Measurements from ENCODE around the gene CRYGC. TPM values are rescaled to one million over a fixed set of nuclear protein-coding genes. Genes with fewer than 3 reads are reported as not detected.

The CRYGC gene
- total and polyA plus RNA-seq, 3 donors from 2014 or later, result 2.2 to 2.7 TPM; not detected in 1

DNA sequence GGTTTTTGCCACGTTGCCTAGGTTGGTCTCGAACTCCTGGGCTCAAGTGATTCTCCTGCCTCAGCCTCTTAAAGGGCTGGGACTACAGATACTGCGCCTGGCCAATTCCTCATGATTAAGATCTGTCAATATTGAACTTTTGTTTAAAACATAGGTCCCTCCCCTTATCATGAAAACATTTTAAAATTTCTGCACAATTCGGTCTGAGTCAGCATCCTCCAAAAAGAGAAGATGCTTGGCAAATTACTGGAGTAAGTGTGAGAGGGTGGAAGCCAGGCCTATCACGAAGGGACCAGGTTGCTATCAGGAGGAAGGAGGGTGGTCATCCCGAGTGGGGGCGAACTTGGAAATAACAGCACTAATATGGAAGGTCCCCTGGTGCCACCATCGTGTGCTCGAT, 44.5 kb upstream of the CRYGC start:
- no peak overlapping the region for H3K27ac ChIP-seq
- no peak for DNase-seq
- intact Hi-C loops (cut with DNase I; ENCODE audit: low total_unique reads), result no loop called here
- no peaks in the 10 kb centered on the region for H3K27me3 ChIP-seq
- H3K9me3 ChIP-seq, result no peaks in the 10 kb centered on the region
- H3K4me1 ChIP-seq, result no peaks in the 10 kb centered on the region
- 74 to 81% methylated on average over 9 of the region's 9 CpGs for WGBS, 2 donors
- TF ChIP-seq POLR2A (IDR thresholded peaks at IDR 0.05), result no peak
- TF ChIP-seq, protein P1, sequence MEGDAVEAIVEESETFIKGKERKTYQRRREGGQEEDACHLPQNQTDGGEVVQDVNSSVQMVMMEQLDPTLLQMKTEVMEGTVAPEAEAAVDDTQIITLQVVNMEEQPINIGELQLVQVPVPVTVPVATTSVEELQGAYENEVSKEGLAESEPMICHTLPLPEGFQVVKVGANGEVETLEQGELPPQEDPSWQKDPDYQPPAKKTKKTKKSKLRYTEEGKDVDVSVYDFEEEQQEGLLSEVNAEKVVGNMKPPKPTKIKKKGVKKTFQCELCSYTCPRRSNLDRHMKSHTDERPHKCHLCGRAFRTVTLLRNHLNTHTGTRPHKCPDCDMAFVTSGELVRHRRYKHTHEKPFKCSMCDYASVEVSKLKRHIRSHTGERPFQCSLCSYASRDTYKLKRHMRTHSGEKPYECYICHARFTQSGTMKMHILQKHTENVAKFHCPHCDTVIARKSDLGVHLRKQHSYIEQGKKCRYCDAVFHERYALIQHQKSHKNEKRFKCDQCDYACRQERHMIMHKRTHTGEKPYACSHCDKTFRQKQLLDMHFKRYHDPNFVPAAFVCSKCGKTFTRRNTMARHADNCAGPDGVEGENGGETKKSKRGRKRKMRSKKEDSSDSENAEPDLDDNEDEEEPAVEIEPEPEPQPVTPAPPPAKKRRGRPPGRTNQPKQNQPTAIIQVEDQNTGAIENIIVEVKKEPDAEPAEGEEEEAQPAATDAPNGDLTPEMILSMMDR (IDR thresholded peaks at IDR 0.05), result no peak
- H3K4me3 ChIP-seq, result no peak overlapping the region
- H3K36me3 ChIP-seq (ENCODE audit: low read depth, missing control alignments), result no peaks in the 10 kb centered on the region

DNA sequence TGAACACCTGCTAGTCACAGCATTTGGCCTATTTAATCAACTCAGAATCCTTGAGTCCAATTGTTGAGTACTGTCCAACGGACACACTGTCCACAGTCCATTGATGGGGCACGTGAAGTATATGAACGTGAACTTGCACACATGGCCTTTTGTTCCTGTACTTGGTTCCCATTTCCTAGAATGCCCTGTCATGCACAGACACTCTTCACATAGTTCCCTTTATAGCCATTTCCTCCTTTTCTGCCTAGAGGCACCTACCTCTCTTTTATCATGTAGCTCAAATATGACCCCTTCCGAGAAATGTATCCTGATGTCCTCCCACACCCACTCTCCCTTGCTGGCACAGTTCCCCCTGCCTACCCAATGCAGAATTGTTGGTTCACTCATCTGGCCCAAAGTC, 42.5 kb upstream of the CRYGC start:
- no peaks in the 10 kb centered on the region for H3K27me3 ChIP-seq
- WGBS, 2 donors, result 80 to 81% methylated on average over 4 of the region's 4 CpGs
- H3K36me3 ChIP-seq (ENCODE audit: low read depth, missing control alignments), result no peaks in the 10 kb centered on the region
- H3K9me3 ChIP-seq, result no peaks in the 10 kb centered on the region
- no peaks in the 10 kb centered on the region for H3K4me1 ChIP-seq
- DNase-seq, result no peak
- TF ChIP-seq POLR2A (IDR thresholded peaks at IDR 0.05), result no peak
- TF ChIP-seq, protein P1 (IDR thresholded peaks at IDR 0.05), result no peak
- H3K4me3 ChIP-seq, result no peak overlapping the region
- H3K27ac ChIP-seq, result no peak overlapping the region
- intact Hi-C loops (cut with DNase I; ENCODE audit: low total_unique reads), result no loop called here

DNA sequence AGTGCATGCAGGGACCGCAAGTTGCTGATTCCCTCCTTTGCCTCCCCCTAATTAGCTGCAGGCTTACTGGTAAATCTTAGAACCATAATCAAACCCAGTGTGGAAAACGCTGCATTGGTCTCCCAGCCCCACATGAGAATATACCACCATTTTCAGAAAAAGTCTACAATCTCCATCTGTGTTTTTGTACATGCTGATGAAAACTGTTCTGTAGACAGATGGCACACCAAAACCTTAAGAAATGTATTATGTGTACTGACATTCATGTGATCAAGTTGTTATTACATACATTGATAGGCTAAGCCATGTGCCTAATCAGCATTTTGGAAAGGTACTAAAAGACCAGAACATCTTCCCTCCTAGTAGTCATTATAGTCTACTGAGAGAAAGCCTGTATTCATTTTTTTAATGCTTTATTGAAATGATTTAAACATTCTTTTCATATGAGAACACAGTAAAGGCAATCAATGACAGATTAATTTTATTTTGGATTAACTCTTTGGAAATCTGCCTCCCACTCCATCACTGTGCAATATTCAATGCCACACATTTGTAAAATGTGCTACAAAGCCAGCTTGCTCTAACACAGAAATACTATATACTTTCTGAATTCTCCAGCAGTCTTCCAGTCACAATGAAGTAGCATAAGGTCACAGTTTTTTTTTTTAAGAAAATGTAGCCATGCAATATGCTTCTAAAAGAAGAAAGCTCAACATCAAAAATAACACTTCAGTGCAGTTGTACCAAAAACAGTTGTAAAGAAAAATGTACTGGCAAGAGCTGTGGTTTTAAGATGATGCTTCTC, 35.5 kb upstream of the CRYGC start:
- no peak for DNase-seq
- WGBS, 2 donors, result 76 to 88% methylated on average over 2 of the region's 2 CpGs
- no peak for TF ChIP-seq POLR2A (IDR thresholded peaks at IDR 0.05)
- TF ChIP-seq, protein P1 (IDR thresholded peaks at IDR 0.05), result no peak
- no peaks in the 10 kb centered on the region for H3K27me3 ChIP-seq
- no peaks in the 10 kb centered on the region for H3K36me3 ChIP-seq (ENCODE audit: low read depth, missing control alignments)
- H3K9me3 ChIP-seq, result no peaks in the 10 kb centered on the region
- intact Hi-C loops (cut with DNase I; ENCODE audit: low total_unique reads), result no loop called here
- no peak overlapping the region for H3K27ac ChIP-seq
- no peak overlapping the region for H3K4me3 ChIP-seq
- no peaks in the 10 kb centered on the region for H3K4me1 ChIP-seq

DNA sequence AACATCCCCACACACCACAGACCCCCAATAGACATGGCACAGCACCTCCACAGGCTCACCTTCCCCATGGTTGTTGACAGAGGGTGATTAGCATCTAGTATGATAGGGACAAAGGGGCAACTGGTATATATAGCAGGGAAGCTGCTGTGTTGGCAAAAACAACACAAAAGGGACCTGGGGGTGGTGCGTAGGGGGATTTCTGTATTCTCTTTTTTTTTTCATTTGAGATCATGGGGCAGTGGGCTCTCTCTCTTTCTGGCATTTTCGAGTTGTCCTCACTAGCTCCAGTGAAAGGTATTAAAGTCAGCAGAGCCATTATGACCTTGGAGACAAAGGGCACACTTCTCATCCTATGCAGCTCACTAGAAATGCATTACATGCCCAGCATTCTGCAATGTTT, 33.9 kb upstream of the CRYGC start, which contains the start of gene CRYGA:
Gene CRYGA, minus strand, starts transcription at position 101 of the 400 bp plus-strand sequence. Its CDS starts 33 bp downstream, at position 68.
- DNase-seq, result no peak
- Histone ChIP-seq H3K4me1 (no peaks in the 10 kb centered on the region), H3K9me3 (no peaks in the 10 kb centered on the region), H3K36me3 (ENCODE audit: low read depth, missing control alignments) (no peaks in the 10 kb centered on the region), H3K27me3 (no peaks in the 10 kb centered on the region), H3K4me3 (no peak within 1 kb of the TSS), H3K27ac (no peak within 1 kb of the TSS)
- no peak for TF ChIP-seq POLR2A (IDR thresholded peaks at IDR 0.05)
- TF ChIP-seq, protein P1 (IDR thresholded peaks at IDR 0.05), result no peak
- WGBS, 2 donors, result 81 to 86% methylated on average over 2 of the region's 2 CpGs
- intact Hi-C loops (cut with DNase I; ENCODE audit: low total_unique reads), result no loop called here

DNA sequence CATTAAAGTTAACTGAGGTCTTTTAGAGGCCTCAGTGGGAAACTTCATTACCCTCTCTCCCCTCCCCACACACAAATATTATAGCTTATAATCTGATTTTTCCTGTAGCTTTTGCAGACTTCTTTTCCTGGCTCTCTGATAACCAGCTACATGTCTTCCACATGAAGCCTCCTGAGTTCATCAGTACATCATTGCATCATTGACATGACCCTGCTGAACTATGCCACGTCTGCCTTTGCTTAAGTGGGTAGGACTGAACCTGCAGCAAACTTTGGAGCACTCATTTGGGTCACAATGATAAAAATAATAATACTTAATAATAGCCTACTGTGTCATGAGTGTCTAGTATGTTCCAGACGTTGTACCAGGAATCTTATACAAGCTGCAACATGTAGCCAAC, 26.8 kb upstream of the CRYGC start:
- Histone ChIP-seq H3K4me3 (no peak overlapping the region), H3K27ac (no peak overlapping the region), H3K36me3 (ENCODE audit: low read depth, missing control alignments) (no peaks in the 10 kb centered on the region), H3K27me3 (no peaks in the 10 kb centered on the region), H3K4me1 (no peaks in the 10 kb centered on the region), H3K9me3 (no peaks in the 10 kb centered on the region)
- TF ChIP-seq POLR2A (IDR thresholded peaks at IDR 0.05), result no peak
- TF ChIP-seq, protein P1 (IDR thresholded peaks at IDR 0.05), result no peak
- no peak for DNase-seq
- intact Hi-C loops (cut with DNase I; ENCODE audit: low total_unique reads), result no loop called here
- 67 to 80% methylated on average over 2 of the region's 2 CpGs for WGBS, 2 donors

Data from testis (tissue), 3 donors.